GM06990 (cell line): ENCODE data around the gene MRPL12.

Source experiments
- DNase-seq: peaks from one replicate; pipeline ENCODE4 v3.0.0-alpha.2; 2011; ENCODE audit not compliant: insufficient read length; ENCODE audit errors: extremely low read depth
- H3K27me3 ChIP-seq: replicated peaks from 2 replicates; pipeline ENCODE4 v1.6.0; 2011; ENCODE audit warnings: low read length; ENCODE audit not compliant: control insufficient read depth, insufficient read depth
- H3K36me3 ChIP-seq: 2 replicates; pipeline ENCODE4 v1.5.1; 2011; ENCODE audit warnings: low read length; ENCODE audit not compliant: control insufficient read depth, insufficient read depth
- H3K4me3 ChIP-seq: replicated peaks from 2 replicates; pipeline ENCODE4 v1.5.1; 2011; ENCODE audit warnings: low read depth, mild to moderate bottlenecking, control low read depth, low read length
- CTCF ChIP-seq: IDR thresholded peaks from 2 replicates; pipeline ENCODE4 v1.5.1; 2011; ENCODE audit warnings: low read length, control low read depth, mild to moderate bottlenecking, inconsistent platforms; ENCODE audit not compliant: insufficient read depth, poor library complexity, severe bottlenecking

The MRPL12 gene

DNA sequence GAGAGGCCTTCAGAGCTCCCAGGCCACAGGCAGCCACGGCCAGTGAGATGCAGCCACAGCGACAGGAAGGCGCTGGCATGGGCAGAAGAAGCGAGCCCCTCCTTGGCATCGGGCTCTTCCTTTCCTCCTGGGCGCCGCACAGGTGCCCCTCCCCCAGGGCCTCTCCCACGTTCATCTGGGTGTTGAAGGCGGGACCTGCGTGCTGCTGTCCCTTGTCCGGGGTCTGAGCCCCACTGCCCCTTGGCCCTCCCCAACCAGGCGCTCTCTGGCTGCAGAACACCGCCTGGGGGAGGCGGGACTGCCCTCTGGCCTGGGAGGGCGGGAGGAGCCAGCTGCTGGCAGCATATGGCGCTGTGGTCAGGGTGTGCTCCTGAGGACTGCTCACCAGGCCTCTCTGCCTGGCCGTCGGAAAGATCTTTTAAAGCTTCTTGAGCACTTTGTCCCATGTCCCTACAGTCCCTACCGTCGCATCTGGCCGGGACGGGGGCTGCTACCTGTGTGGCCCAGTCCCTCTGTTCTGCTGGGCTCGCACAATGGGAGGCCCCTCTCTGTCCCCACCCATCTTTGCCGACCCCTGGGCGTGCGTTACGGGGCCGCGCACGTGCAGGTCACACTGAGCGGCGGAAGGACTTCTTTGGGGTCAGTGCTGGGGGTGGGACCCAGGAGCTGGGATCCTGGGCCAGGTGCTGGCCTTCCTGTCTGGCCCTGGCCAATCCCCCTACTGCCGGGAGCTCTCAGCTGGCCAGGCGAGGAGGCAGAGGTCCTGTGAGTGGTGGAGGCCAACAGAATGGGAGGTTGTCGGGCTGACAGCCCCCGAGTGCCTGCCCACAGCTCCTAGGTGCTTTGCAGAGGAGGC, 10.6 kb downstream of the MRPL12 start:
- H3K27me3 ChIP-seq, result no peaks in the 10 kb centered on the region
- H3K36me3 ChIP-seq, result peaks cover 4% of the 10 kb centered on the region
- peak; percentile 19 for DNase-seq
- peak overlapping the region; percentile 77; the same call in 1 of the 2 replicates for H3K4me3 ChIP-seq
- TF ChIP-seq CTCF, result no peak

- H3K27me3 ChIP-seq, result no peaks in the 10 kb centered on the region
- peaks cover 4% of the 10 kb centered on the region for H3K36me3 ChIP-seq
- no peak for DNase-seq
- no peak for TF ChIP-seq CTCF
- no peak overlapping the region for H3K4me3 ChIP-seq
Measured at GRCh38 chr17:81714412-81715106, 11.4 kb downstream of the MRPL12 start.

- Histone ChIP-seq H3K27me3 (no peaks in the 10 kb centered on the region), H3K4me3 (no peak overlapping the region), H3K36me3 (peaks cover 4% of the 10 kb centered on the region)
- TF ChIP-seq CTCF, result no peak
- no peak for DNase-seq
Measured at GRCh38 chr17:81715107-81715871, 12.1 kb downstream of the MRPL12 start.

GRCh38 chr17:81715872-81716673, 12.9 kb downstream of the MRPL12 start:
- no peak for TF ChIP-seq CTCF
- DNase-seq, result no peak
- Histone ChIP-seq H3K36me3 (peaks cover 4% of the 10 kb centered on the region), H3K4me3 (no peak overlapping the region), H3K27me3 (no peaks in the 10 kb centered on the region)

DNA sequence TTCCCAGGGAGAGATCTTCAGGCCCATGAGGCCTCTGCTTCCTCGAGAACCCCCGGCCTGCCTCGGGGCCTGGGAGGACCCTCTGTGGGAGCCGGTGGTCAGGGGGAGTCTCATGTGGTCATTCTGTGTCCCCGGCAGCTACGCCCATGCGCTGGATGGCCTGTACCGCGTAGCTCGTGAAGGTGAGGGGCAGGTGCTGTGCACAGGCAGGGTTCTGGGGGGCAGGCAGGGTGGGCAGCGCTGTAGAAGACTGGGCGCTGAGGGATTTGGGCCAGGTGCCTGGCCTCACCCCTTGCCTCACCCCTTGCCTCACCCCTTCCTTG, 13.5 kb downstream of the MRPL12 start:
- no peak for TF ChIP-seq CTCF
- H3K36me3 ChIP-seq, result peaks cover 4% of the 10 kb centered on the region
- no peak overlapping the region for H3K4me3 ChIP-seq
- no peaks in the 10 kb centered on the region for H3K27me3 ChIP-seq
- no peak for DNase-seq
